Liver (tissue), 9 donors: ENCODE results near the gene ROBO2. TPM values are rescaled to one million over a fixed set of nuclear protein-coding genes. Genes with fewer than 3 reads are reported as not detected.

Source experiments
- DNase-seq: peaks from one replicate; pipeline ENCODE4 v3.0.0-alpha.2; 2017; ENCODE audit warnings: low spot score
- H3K27ac ChIP-seq, 2 donors: one replicate each; pipeline ENCODE4 v1.7.0; 2013; ENCODE audit warnings: inconsistent platforms in 2 of 2, low read length in 2 of 2, control low read depth in 1 of 2, low read depth in 1 of 2, mild to moderate bottlenecking in 1 of 2
- H3K27me3 ChIP-seq, 4 donors: one replicate each; pipeline versions ENCODE4 v1.6.1 to v1.7.0; 2013; ENCODE audit warnings: low read length in 3 of 4, inconsistent platforms in 1 of 4, mild to moderate bottlenecking in 1 of 4, moderate library complexity in 1 of 4; ENCODE audit not compliant: control insufficient read depth in 4 of 4, insufficient read depth in 4 of 4
- H3K36me3 ChIP-seq, 4 donors: one replicate each; pipeline versions ENCODE4 v1.6.1 to v1.7.0; 2013; ENCODE audit warnings: low read length in 3 of 4, mild to moderate bottlenecking in 3 of 4, low read depth in 1 of 4, moderate library complexity in 1 of 4; ENCODE audit not compliant: control insufficient read depth in 4 of 4, insufficient read depth in 3 of 4
- H3K4me1 ChIP-seq, 4 donors: one replicate each; pipeline versions ENCODE4 v1.6.1 to v1.7.0; 2013; ENCODE audit warnings: low read length in 3 of 4, mild to moderate bottlenecking in 3 of 4, moderate library complexity in 1 of 4; ENCODE audit not compliant: control insufficient read depth in 4 of 4, insufficient read depth in 4 of 4
- H3K4me3 ChIP-seq, 3 donors: one replicate each; pipeline versions ENCODE4 v1.6.1 to v1.7.0; 2013; ENCODE audit warnings: low read length in 3 of 3, control low read depth in 1 of 3, low read depth in 1 of 3, mild to moderate bottlenecking in 1 of 3
- H3K9ac ChIP-seq, 2 donors: one replicate each; pipeline ENCODE4 v1.7.0; 2013; ENCODE audit warnings: low read length in 2 of 2, mild to moderate bottlenecking in 2 of 2, moderate library complexity in 2 of 2, control low read depth in 1 of 2, low read depth in 1 of 2
- H3K9me3 ChIP-seq, 4 donors: one replicate each; pipeline versions ENCODE4 v1.6.1 to v1.7.0; 2013; ENCODE audit warnings: low read length in 3 of 4; ENCODE audit not compliant: control insufficient read depth in 4 of 4
- EGR1 ChIP-seq, 2 donors: IDR thresholded peaks; 2 replicates each; pipeline ENCODE4 v1.6.1; 2016 to 2018; ENCODE audit warnings: antibody characterized with exemption in 2 of 2, low read depth in 2 of 2
- FOXA1 ChIP-seq: IDR thresholded peaks from 2 replicates; pipeline ENCODE4 v1.6.1; 2016; ENCODE audit warnings: antibody characterized with exemption
- FOXA2 ChIP-seq: IDR thresholded peaks from 2 replicates; pipeline ENCODE4 v1.6.1; 2016; ENCODE audit warnings: antibody characterized with exemption
- GABPA ChIP-seq, 2 donors: IDR thresholded peaks in 1 of 2; conservative IDR thresholded peaks in 1 of 2; 2 replicates each; pipeline ENCODE4 v1.6.1; 2016; ENCODE audit warnings: antibody characterized with exemption in 2 of 2, mild to moderate bottlenecking in 1 of 2, moderate library complexity in 1 of 2
- HNF4A ChIP-seq, 2 donors: conservative IDR thresholded peaks; 2 replicates each; pipeline ENCODE4 v1.6.1; 2016; ENCODE audit warnings: antibody characterized with exemption in 2 of 2, mild to moderate bottlenecking in 2 of 2
- HNF4G ChIP-seq: IDR thresholded peaks from 2 replicates; pipeline ENCODE4 v1.6.1; 2016; ENCODE audit warnings: antibody characterized with exemption
- JUND ChIP-seq, 2 donors: IDR thresholded peaks; 2 replicates each; pipeline ENCODE4 v1.6.1; 2016; ENCODE audit warnings: antibody characterized with exemption in 2 of 2
- NR2F2 ChIP-seq: IDR thresholded peaks from 2 replicates; pipeline ENCODE4 v1.6.1; 2016; ENCODE audit warnings: antibody characterized with exemption
- RAD21 ChIP-seq, 2 donors: IDR thresholded peaks; 2 replicates each; pipeline ENCODE4 v1.6.1; 2016; ENCODE audit warnings: antibody characterized with exemption in 2 of 2, mild to moderate bottlenecking in 2 of 2
- RXRA ChIP-seq, 2 donors: IDR thresholded peaks; 2 replicates each; pipeline ENCODE4 v1.6.1; 2017 to 2018; ENCODE audit warnings: antibody characterized with exemption in 2 of 2, mild to moderate bottlenecking in 1 of 2
- SP1 ChIP-seq: IDR thresholded peaks from 2 replicates; pipeline ENCODE4 v1.6.1; 2018; ENCODE audit warnings: antibody characterized with exemption, mild to moderate bottlenecking
- TAF1 ChIP-seq: conservative IDR thresholded peaks from 2 replicates; pipeline ENCODE4 v1.6.1; 2016; ENCODE audit warnings: antibody characterized with exemption, mild to moderate bottlenecking
- YY1 ChIP-seq: IDR thresholded peaks from 2 replicates; pipeline ENCODE4 v1.6.1; 2016; ENCODE audit warnings: antibody characterized with exemption, mild to moderate bottlenecking
- WGBS: extraction: QIAGEN DNeasy Blood & Tissue Kit; methylation state at CpG from one replicate; pipeline ENCODE4 v1.1.7; 2013; 5-methylcytosine and 5-hydroxymethylcytosine counted together
- polyA plus RNA-seq, 2 donors: library from polyadenylated mRNA; stranded (reverse) in 1 of 2; unstranded in 1 of 2; fragments of 200-250 nt in 1 of 2; fragments of >200 nt in 1 of 2; fragmentation: Nextera tagmentation in 1 of 2; extraction: Ambion mirVana in 1 of 2; gene quantifications; one replicate each; pipeline versions ENCODE4 v1.2.1 to v1.2.3, GENCODE V29; 2013 to 2015
- total RNA-seq, 2 donors: library from RNA; depleted of rRNA; stranded (reverse); fragments of >200 nt; gene quantifications; one replicate each; pipeline ENCODE4 v1.2.3, GENCODE V29; 2014
- TF ChIP-seq, protein P1 (sequence below): IDR thresholded peaks from 2 replicates; pipeline ENCODE4 v1.6.1; 2016; ENCODE audit warnings: antibody characterized with exemption
- TF ChIP-seq, protein P2 (sequence below): fragments of 150-350 bp; IDR thresholded peaks from 2 replicates; pipeline ENCODE4 v1.5.1; 2017; ENCODE audit warnings: improper control_type of control experiment, low read depth, low read length; ENCODE audit not compliant: missing input control
- TF ChIP-seq, protein P3 (sequence below): IDR thresholded peaks from 2 replicates; pipeline ENCODE4 v1.6.1; 2016; ENCODE audit warnings: antibody characterized with exemption
- TF ChIP-seq, protein P4 (sequence below): IDR thresholded peaks from 2 replicates; pipeline ENCODE4 v1.6.1; 2016; ENCODE audit warnings: antibody characterized with exemption, mild to moderate bottlenecking
- TF ChIP-seq, protein P5 (sequence below): IDR thresholded peaks from 2 replicates; pipeline ENCODE4 v1.6.1; 2016; ENCODE audit warnings: antibody characterized with exemption
- donor health status: healthy.
- donor health status: healthy.
- donor health status: healthy.
- donor health status: healthy.
- donor health status: healthy.

The ROBO2 gene
- total and polyA plus RNA-seq, 4 donors, result 0.22 to 19.4 (median 1.1) TPM

DNA sequence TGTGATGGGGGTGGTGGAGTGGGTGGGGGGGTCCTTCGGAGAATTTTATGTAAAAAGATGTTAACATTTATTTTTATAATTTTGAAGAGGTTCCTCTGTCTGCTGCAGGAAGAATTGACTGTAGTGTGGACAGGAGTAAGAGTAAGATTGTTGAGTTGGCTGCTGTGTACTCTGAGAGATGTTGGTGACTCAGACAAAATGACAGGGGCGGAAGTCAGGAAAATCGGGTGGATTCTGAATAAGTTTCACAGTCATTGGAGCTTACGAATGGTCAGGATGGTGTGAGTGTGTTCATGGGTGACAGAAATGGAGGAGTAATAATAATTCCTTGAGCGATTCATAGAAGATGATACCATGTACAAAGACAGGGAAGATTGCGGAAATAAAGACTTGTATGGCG lies 420.0 kb downstream of the ROBO2 start:
- 88% methylated on average over 7 of the region's 7 CpGs for WGBS
- TF ChIP-seq GABPA (IDR thresholded peaks at IDR 0.05 in 1 of 2, conservative IDR thresholded peaks at IDR 0.05 in 1 of 2) (no peak), FOXA2 (no peak), SP1 (no peak), HNF4A (conservative IDR thresholded peaks at IDR 0.05) (no peak), YY1 (no peak), FOXA1 (no peak), RXRA (IDR thresholded peaks at IDR 0.05) (no peak), JUND (IDR thresholded peaks at IDR 0.05) (no peak), EGR1 (IDR thresholded peaks at IDR 0.05; ENCODE audit: low read depth in 2 of 2) (no peak), RAD21 (IDR thresholded peaks at IDR 0.05) (no peak)
- TF ChIP-seq, protein P1, sequence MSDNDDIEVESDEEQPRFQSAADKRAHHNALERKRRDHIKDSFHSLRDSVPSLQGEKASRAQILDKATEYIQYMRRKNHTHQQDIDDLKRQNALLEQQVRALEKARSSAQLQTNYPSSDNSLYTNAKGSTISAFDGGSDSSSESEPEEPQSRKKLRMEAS, result no peak
- TF ChIP-seq, protein P2, sequence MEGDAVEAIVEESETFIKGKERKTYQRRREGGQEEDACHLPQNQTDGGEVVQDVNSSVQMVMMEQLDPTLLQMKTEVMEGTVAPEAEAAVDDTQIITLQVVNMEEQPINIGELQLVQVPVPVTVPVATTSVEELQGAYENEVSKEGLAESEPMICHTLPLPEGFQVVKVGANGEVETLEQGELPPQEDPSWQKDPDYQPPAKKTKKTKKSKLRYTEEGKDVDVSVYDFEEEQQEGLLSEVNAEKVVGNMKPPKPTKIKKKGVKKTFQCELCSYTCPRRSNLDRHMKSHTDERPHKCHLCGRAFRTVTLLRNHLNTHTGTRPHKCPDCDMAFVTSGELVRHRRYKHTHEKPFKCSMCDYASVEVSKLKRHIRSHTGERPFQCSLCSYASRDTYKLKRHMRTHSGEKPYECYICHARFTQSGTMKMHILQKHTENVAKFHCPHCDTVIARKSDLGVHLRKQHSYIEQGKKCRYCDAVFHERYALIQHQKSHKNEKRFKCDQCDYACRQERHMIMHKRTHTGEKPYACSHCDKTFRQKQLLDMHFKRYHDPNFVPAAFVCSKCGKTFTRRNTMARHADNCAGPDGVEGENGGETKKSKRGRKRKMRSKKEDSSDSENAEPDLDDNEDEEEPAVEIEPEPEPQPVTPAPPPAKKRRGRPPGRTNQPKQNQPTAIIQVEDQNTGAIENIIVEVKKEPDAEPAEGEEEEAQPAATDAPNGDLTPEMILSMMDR, result no peak
- TF ChIP-seq, protein P3, sequence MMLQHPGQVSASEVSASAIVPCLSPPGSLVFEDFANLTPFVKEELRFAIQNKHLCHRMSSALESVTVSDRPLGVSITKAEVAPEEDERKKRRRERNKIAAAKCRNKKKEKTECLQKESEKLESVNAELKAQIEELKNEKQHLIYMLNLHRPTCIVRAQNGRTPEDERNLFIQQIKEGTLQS, result no peak
- TF ChIP-seq, protein P4, sequence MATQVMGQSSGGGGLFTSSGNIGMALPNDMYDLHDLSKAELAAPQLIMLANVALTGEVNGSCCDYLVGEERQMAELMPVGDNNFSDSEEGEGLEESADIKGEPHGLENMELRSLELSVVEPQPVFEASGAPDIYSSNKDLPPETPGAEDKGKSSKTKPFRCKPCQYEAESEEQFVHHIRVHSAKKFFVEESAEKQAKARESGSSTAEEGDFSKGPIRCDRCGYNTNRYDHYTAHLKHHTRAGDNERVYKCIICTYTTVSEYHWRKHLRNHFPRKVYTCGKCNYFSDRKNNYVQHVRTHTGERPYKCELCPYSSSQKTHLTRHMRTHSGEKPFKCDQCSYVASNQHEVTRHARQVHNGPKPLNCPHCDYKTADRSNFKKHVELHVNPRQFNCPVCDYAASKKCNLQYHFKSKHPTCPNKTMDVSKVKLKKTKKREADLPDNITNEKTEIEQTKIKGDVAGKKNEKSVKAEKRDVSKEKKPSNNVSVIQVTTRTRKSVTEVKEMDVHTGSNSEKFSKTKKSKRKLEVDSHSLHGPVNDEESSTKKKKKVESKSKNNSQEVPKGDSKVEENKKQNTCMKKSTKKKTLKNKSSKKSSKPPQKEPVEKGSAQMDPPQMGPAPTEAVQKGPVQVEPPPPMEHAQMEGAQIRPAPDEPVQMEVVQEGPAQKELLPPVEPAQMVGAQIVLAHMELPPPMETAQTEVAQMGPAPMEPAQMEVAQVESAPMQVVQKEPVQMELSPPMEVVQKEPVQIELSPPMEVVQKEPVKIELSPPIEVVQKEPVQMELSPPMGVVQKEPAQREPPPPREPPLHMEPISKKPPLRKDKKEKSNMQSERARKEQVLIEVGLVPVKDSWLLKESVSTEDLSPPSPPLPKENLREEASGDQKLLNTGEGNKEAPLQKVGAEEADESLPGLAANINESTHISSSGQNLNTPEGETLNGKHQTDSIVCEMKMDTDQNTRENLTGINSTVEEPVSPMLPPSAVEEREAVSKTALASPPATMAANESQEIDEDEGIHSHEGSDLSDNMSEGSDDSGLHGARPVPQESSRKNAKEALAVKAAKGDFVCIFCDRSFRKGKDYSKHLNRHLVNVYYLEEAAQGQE, result no peak

DNA sequence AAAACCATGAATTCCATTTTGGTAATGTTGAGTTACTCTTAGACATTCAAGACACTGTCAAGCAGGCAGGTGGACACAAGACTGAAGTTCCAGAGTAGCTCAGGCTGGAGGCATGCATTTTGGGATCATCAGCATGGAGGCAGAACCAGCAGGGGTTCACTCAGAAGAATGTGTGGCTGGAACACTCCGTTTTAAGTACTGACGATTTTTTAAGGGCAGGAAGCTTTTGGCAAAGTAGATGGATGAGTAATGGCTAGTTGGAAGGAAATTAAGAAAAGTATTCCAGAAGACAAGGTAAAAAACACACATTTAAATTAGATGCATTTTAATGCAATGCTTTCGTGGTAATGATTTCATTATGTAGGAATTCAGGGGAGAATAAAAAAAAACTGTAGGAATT lies 420.4 kb downstream of the ROBO2 start:
- Histone ChIP-seq H3K4me1 (no peaks in the 10 kb centered on the region), H3K36me3 (no peaks in the 10 kb centered on the region), H3K4me3 (no peak overlapping the region), H3K9ac (no peak overlapping the region), H3K27ac (no peak overlapping the region), H3K27me3 (no peaks in the 10 kb centered on the region), H3K9me3 (no peaks in the 10 kb centered on the region)
- 87% methylated on average over 3 of the region's 3 CpGs for WGBS
- DNase-seq, result no peak
- TF ChIP-seq GABPA (IDR thresholded peaks at IDR 0.05 in 1 of 2, conservative IDR thresholded peaks at IDR 0.05 in 1 of 2), result no peak
- TF ChIP-seq NR2F2, result no peak
- TF ChIP-seq, protein P3, result no peak
- no peak for TF ChIP-seq SP1
- TF ChIP-seq, protein P5, sequence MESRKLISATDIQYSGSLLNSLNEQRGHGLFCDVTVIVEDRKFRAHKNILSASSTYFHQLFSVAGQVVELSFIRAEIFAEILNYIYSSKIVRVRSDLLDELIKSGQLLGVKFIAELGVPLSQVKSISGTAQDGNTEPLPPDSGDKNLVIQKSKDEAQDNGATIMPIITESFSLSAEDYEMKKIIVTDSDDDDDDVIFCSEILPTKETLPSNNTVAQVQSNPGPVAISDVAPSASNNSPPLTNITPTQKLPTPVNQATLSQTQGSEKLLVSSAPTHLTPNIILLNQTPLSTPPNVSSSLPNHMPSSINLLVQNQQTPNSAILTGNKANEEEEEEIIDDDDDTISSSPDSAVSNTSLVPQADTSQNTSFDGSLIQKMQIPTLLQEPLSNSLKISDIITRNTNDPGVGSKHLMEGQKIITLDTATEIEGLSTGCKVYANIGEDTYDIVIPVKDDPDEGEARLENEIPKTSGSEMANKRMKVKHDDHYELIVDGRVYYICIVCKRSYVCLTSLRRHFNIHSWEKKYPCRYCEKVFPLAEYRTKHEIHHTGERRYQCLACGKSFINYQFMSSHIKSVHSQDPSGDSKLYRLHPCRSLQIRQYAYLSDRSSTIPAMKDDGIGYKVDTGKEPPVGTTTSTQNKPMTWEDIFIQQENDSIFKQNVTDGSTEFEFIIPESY, result no peak
- TF ChIP-seq TAF1, result no peak
- no peak for TF ChIP-seq JUND (IDR thresholded peaks at IDR 0.05)
- TF ChIP-seq, protein P4, result no peak
- TF ChIP-seq HNF4G, result no peak
- no peak for TF ChIP-seq HNF4A (conservative IDR thresholded peaks at IDR 0.05)
- no peak for TF ChIP-seq RAD21 (IDR thresholded peaks at IDR 0.05)
- no peak for TF ChIP-seq FOXA1
- no peak for TF ChIP-seq YY1
- TF ChIP-seq EGR1 (IDR thresholded peaks at IDR 0.05; ENCODE audit: low read depth in 2 of 2), result no peak

More for the DNA sequence above, 420.0 kb downstream of the ROBO2 start:
- no peaks in the 10 kb centered on the region for H3K27me3 ChIP-seq
- no peak overlapping the region for H3K4me3 ChIP-seq
- H3K9me3 ChIP-seq, result no peaks in the 10 kb centered on the region
- DNase-seq, result no peak
- no peak overlapping the region for H3K9ac ChIP-seq
- no peak overlapping the region for H3K27ac ChIP-seq
- no peaks in the 10 kb centered on the region for H3K4me1 ChIP-seq
- no peaks in the 10 kb centered on the region for H3K36me3 ChIP-seq
